ENCODE measurements around the gene CER1. TPM values are rescaled to one million over a fixed set of nuclear protein-coding genes. Genes with fewer than 3 reads are reported as not detected.
A peak's percentile ranks its signal among the peaks of the same experiment; 100 is the strongest.

The CER1 gene
- polyA plus RNA-seq, 1 of the 3 experiments (the other 2 are of a cell fraction), result not detected

DNA sequence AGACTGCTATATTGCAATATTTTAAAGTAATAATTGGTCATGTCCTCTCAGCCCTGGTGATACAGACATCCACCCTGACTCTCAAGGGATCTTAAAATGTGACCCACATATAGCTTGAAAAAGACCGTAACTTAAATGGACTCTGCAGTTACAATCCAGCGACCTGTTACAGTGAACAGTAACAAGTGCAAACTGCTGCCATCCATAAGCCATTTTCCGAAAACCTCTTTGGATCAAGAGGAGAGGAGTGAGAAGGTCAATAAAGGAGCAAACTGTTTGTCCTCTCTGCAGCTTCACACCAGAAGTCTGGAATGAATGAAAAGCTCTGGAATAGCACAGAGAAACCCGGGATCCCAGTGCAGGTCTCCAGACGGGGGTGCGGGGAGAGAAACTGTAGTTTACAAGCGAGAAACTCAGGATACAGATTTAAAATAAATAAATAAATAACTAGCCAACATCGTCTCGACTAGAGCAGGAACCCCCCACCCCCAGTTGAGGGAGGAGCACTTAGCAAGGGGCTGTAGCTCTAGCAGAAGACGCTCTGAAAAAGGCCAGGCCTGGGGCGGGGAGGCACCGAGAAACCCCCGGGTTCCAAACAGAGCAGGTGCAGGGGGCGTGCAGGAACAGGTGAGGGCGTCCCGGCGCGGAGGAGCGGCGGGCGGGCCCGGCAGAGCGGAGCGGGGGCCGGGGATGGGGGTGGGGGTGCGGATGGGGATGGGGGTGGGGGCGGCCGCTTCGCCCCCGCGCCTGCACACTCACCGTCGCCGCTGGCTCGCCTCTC is 29.9 kb downstream of the CER1 start:
- ChIA-PET POLR2A (interaction anchor here (0.8 to 1.1 kb wide), 3 partner anchors 11 to 76 kb away, joined by 3 read pairs; no protein-coding TSS in a partner anchor), CTCF (interaction anchor here (0.6 to 4.3 kb wide), 5 partner anchors 31 to 1604 kb away, joined by 3 to 21 read pairs (median 3); no protein-coding TSS in a partner anchor)
- Histone ChIP-seq H3K27me3 (ENCODE audit: insufficient read depth) (no peaks in the 10 kb centered on the region), H2AFZ (ENCODE audit: low read depth) (peak overlapping the region; percentile 69), H3K9me3 (no peaks in the 10 kb centered on the region), H3K9ac (peak overlapping the region; percentile 64; the same call in 1 of the 2 replicates), H3K4me2 (peak overlapping the region; percentile 89), H3K79me2 (ENCODE audit: insufficient read depth) (peaks cover 25% of the 10 kb centered on the region), H3K4me3 (ENCODE audit: low read depth in 2 of 2, low read length in 1 of 2) (peak overlapping the region; percentile 82 to 93), H3K4me1 (ENCODE audit: control insufficient read depth in 1 of 2, insufficient read depth in 2 of 2, low read depth in 1 of 2, low read length in 1 of 2) (peaks cover 8 to 13% of the 10 kb centered on the region in 2 experiments; a peak in 3 of 4 replicates), H3K9me2 (no peaks in the 10 kb centered on the region), H3F3A (replicated peaks; ENCODE audit: insufficient read depth) (peaks cover 14% of the 10 kb centered on the region), H3K27ac (ENCODE audit: low read depth in 2 of 2, low read length in 1 of 2) (peak overlapping the region in 1 of 2 experiments; percentile 93; a peak in 2 of 4 replicates), H3K36me3 (replicated peaks in 1 of 2; ENCODE audit: control insufficient read depth in 1 of 2, insufficient read depth in 2 of 2, low read length in 1 of 2) (peaks cover 13 to 15% of the 10 kb centered on the region in 2 experiments), H4K20me1 (ENCODE audit: insufficient read depth) (0 out of 2 replicates have a peak, but pooled peaks cover 1% of the 10 kb centered on the region)
- WGBS (ENCODE audit: low lambda C conversion rate), result 3% methylated on average over 14 of the region's 35 CpGs
- no peak for TF ChIP-seq RAD21 (IDR thresholded peaks at IDR 0.05; ENCODE audit: low read length)
- TF ChIP-seq POLR2AphosphoS5 (IDR thresholded peaks at IDR 0.05; ENCODE audit: low read depth, low read length), result no peak
- no peak for TF ChIP-seq ELF1 (IDR thresholded peaks at IDR 0.05)
- TF ChIP-seq, protein P1, sequence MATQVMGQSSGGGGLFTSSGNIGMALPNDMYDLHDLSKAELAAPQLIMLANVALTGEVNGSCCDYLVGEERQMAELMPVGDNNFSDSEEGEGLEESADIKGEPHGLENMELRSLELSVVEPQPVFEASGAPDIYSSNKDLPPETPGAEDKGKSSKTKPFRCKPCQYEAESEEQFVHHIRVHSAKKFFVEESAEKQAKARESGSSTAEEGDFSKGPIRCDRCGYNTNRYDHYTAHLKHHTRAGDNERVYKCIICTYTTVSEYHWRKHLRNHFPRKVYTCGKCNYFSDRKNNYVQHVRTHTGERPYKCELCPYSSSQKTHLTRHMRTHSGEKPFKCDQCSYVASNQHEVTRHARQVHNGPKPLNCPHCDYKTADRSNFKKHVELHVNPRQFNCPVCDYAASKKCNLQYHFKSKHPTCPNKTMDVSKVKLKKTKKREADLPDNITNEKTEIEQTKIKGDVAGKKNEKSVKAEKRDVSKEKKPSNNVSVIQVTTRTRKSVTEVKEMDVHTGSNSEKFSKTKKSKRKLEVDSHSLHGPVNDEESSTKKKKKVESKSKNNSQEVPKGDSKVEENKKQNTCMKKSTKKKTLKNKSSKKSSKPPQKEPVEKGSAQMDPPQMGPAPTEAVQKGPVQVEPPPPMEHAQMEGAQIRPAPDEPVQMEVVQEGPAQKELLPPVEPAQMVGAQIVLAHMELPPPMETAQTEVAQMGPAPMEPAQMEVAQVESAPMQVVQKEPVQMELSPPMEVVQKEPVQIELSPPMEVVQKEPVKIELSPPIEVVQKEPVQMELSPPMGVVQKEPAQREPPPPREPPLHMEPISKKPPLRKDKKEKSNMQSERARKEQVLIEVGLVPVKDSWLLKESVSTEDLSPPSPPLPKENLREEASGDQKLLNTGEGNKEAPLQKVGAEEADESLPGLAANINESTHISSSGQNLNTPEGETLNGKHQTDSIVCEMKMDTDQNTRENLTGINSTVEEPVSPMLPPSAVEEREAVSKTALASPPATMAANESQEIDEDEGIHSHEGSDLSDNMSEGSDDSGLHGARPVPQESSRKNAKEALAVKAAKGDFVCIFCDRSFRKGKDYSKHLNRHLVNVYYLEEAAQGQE (IDR thresholded peaks at IDR 0.05; ENCODE audit: low read depth, low read length), result no peak
- TF ChIP-seq GABPA (IDR thresholded peaks at IDR 0.05; ENCODE audit: low read depth), result no peak
- no peak for TF ChIP-seq TCF12 (IDR thresholded peaks at IDR 0.05)
- TF ChIP-seq GATA2 (CRISPR knock-in tag; IDR thresholded peaks at IDR 0.05), result no peak
- TF ChIP-seq RXRA (IDR thresholded peaks at IDR 0.05; ENCODE audit: borderline replicate concordance, low read depth), result no peak
- no peak for TF ChIP-seq FOXM1 (IDR thresholded peaks at IDR 0.05; ENCODE audit: low read depth)
- no peak for TF ChIP-seq EP300 (IDR thresholded peaks at IDR 0.05; ENCODE audit: borderline replicate concordance in 1 of 2, low read depth in 1 of 2, low read length in 1 of 2)
- no peak for DNase-seq

DNA sequence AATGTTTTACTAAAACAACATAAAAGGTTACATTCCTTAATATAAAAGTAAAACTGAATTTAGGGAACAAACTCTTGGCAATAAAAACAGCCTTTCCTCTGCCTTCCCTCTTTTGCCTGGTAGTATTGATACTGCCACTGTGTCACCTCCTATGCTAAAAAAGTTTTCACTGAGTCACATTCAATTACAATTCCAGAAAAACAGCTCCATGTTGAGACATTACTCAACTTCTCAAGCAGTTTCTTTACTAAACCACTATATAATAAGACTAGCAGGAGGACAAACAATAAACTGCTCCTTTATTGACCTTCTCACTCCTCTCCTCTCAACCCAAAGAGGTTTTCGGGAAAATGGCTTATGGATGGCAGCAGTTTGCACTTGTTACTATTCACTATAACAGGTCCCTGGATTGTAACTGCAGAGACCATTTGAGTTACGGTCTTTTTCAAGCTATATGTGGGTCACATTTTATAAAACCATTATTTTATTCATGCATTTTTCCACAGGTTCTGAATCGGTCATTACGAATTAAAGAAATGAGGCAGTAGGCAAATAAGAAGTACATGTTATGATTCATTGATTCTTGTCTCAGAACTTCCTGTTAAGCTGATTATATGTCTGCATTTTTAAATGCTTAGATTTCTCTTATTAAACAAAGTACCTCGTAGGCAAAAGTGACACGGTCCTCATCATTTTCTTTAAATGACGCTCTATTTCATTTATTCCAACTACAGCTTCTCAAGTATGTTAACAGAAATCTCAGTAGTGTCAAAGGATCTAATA is 31.4 kb downstream of the CER1 start:
- Histone ChIP-seq H3K4me2 (peak overlapping the region; percentile 89), H3K79me2 (ENCODE audit: insufficient read depth) (peaks cover 25% of the 10 kb centered on the region), H3K9me2 (no peaks in the 10 kb centered on the region), H2AFZ (ENCODE audit: low read depth) (no peak overlapping the region), H3K4me3 (ENCODE audit: low read depth in 2 of 2, low read length in 1 of 2) (no peak overlapping the region), H3F3A (replicated peaks; ENCODE audit: insufficient read depth) (peaks cover 29% of the 10 kb centered on the region), H3K36me3 (replicated peaks in 1 of 2; ENCODE audit: control insufficient read depth in 1 of 2, insufficient read depth in 2 of 2, low read length in 1 of 2) (peaks cover 13 to 15% of the 10 kb centered on the region in 2 experiments), H3K4me1 (ENCODE audit: control insufficient read depth in 1 of 2, insufficient read depth in 2 of 2, low read depth in 1 of 2, low read length in 1 of 2) (peaks cover 11 to 13% of the 10 kb centered on the region in 2 experiments; a peak in 3 of 4 replicates), H3K27ac (ENCODE audit: low read depth in 2 of 2, low read length in 1 of 2) (no peak overlapping the region), H3K27me3 (ENCODE audit: insufficient read depth) (no peaks in the 10 kb centered on the region), H3K9ac (no peak overlapping the region), H4K20me1 (ENCODE audit: insufficient read depth) (peaks cover 6% of the 10 kb centered on the region; the same call in 1 of the 2 replicates), H3K9me3 (no peaks in the 10 kb centered on the region)
- WGBS (ENCODE audit: low lambda C conversion rate), result 68% methylated on average over 7 of the region's 7 CpGs
- CTCF ChIA-PET, result interaction anchor here (0.6 to 4.3 kb wide), 4 partner anchors 30 to 78 kb away, joined by 3 to 21 read pairs (median 10); no protein-coding TSS in a partner anchor
- POLR2A ChIA-PET, result no interaction called here
- no peak for DNase-seq
- TF ChIP-seq, protein P2, sequence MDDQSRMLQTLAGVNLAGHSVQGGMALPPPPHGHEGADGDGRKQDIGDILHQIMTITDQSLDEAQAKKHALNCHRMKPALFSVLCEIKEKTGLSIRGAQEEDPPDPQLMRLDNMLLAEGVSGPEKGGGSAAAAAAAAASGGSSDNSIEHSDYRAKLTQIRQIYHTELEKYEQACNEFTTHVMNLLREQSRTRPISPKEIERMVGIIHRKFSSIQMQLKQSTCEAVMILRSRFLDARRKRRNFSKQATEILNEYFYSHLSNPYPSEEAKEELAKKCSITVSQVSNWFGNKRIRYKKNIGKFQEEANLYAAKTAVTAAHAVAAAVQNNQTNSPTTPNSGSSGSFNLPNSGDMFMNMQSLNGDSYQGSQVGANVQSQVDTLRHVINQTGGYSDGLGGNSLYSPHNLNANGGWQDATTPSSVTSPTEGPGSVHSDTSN (IDR thresholded peaks at IDR 0.05), result no peak
- TF ChIP-seq ELF1 (IDR thresholded peaks at IDR 0.05), result no peak
- no peak for TF ChIP-seq MXI1 (IDR thresholded peaks at IDR 0.05; ENCODE audit: low read depth, low read length)
- no peak for TF ChIP-seq EP300 (IDR thresholded peaks at IDR 0.05; ENCODE audit: borderline replicate concordance in 1 of 2, low read depth in 1 of 2, low read length in 1 of 2)
- no peak for TF ChIP-seq NRF1 (IDR thresholded peaks at IDR 0.05; ENCODE audit: low read depth, low read length)
- TF ChIP-seq SIN3A (IDR thresholded peaks at IDR 0.05; ENCODE audit: borderline replicate concordance, low read depth, low read length), result no peak
- TF ChIP-seq, protein P3, sequence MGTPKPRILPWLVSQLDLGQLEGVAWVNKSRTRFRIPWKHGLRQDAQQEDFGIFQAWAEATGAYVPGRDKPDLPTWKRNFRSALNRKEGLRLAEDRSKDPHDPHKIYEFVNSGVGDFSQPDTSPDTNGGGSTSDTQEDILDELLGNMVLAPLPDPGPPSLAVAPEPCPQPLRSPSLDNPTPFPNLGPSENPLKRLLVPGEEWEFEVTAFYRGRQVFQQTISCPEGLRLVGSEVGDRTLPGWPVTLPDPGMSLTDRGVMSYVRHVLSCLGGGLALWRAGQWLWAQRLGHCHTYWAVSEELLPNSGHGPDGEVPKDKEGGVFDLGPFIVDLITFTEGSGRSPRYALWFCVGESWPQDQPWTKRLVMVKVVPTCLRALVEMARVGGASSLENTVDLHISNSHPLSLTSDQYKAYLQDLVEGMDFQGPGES (IDR thresholded peaks at IDR 0.05; ENCODE audit: low read depth, low read length), result no peak
- TF ChIP-seq, protein P4, sequence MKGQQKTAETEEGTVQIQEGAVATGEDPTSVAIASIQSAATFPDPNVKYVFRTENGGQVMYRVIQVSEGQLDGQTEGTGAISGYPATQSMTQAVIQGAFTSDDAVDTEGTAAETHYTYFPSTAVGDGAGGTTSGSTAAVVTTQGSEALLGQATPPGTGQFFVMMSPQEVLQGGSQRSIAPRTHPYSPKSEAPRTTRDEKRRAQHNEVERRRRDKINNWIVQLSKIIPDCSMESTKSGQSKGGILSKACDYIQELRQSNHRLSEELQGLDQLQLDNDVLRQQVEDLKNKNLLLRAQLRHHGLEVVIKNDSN (IDR thresholded peaks at IDR 0.05; ENCODE audit: borderline replicate concordance, low read depth), result no peak
- no peak for TF ChIP-seq TAF1 (IDR thresholded peaks at IDR 0.05; ENCODE audit: borderline replicate concordance, low read depth, low read length)

All from SK-N-SH (cell line).